Thyroid gland (tissue), 4 donors: ENCODE data around the gene ARMC2. TPM values are rescaled to one million over a fixed set of nuclear protein-coding genes. Genes with fewer than 3 reads are reported as not detected.

Experiments
- DNase-seq, 2 donors: peaks; one replicate each; pipeline ENCODE4 v3.0.0-alpha.2; 2019
- H3K27ac ChIP-seq, 3 donors: fragments of 200-600 bp; sonication (generic); 1 replicate in 2 of 3; 2 replicates in 1 of 3; pipeline ENCODE4 v1.5.1; 2016 to 2019; ENCODE audit warnings: mild to moderate bottlenecking in 1 of 3, moderate library complexity in 1 of 3
- H3K27me3 ChIP-seq: fragments of 200-600 bp; sonication (generic); one replicate; pipeline ENCODE4 v1.5.1; 2019
- H3K36me3 ChIP-seq, 2 donors: fragments of 200-600 bp; sonication (generic); one replicate each; pipeline ENCODE4 v1.5.1; 2016 to 2019
- H3K4me1 ChIP-seq, 2 donors: fragments of 200-600 bp; sonication (generic); one replicate each; pipeline ENCODE4 v1.5.1; 2017 to 2019
- H3K4me3 ChIP-seq, 3 donors: fragments of 200-600 bp; sonication (generic); replicated peaks in 1 of 3; 1 replicate in 2 of 3; 2 replicates in 1 of 3; pipeline ENCODE4 v1.5.1; 2016; ENCODE audit warnings: mild to moderate bottlenecking in 1 of 3
- H3K9me3 ChIP-seq: fragments of 200-600 bp; sonication (generic); one replicate; pipeline ENCODE4 v1.5.1; 2017
- POLR2A ChIP-seq, 2 donors: fragments of 450-650 bp; IDR thresholded peaks; one replicate each; pipeline ENCODE4 v1.6.1; 2017; ENCODE audit warnings: antibody characterized with exemption in 2 of 2, mild to moderate bottlenecking in 2 of 2, moderate library complexity in 1 of 2
- WGBS, 2 donors: methylation state at CpG; one replicate each; pipeline ENCODE4 v1.1.5; 2017; 5-methylcytosine and 5-hydroxymethylcytosine counted together
- intact Hi-C: fragments of 100-400 bp; cut with DNase I; formaldehyde crosslinking; loops from one replicate; pipeline ENCODE4 v1.15.1; 2023
- total RNA-seq, 4 donors: library from RNA; depleted of rRNA; stranded (reverse); fragments of >200 nt; gene quantifications; one replicate each; pipeline ENCODE4 v1.2.3, GENCODE V29; 2016
- TF ChIP-seq, protein P1 (sequence below), 6 experiments: fragments of 200-600 bp in 3 of 6; fragments of 450-650 bp in 3 of 6; sonication (generic) in 3 of 6; IDR thresholded peaks; one replicate each; pipeline ENCODE4 v1.5.1; 2016 to 2019; ENCODE audit warnings: antibody characterized with exemption in 6 of 6, mild to moderate bottlenecking in 2 of 6, inconsistent platforms in 1 of 6, moderate library complexity in 1 of 6

Gene ARMC2
- total RNA-seq, 4 donors from 2014 or later: 5.2 to 9.3 (median 6.9) TPM

DNA sequence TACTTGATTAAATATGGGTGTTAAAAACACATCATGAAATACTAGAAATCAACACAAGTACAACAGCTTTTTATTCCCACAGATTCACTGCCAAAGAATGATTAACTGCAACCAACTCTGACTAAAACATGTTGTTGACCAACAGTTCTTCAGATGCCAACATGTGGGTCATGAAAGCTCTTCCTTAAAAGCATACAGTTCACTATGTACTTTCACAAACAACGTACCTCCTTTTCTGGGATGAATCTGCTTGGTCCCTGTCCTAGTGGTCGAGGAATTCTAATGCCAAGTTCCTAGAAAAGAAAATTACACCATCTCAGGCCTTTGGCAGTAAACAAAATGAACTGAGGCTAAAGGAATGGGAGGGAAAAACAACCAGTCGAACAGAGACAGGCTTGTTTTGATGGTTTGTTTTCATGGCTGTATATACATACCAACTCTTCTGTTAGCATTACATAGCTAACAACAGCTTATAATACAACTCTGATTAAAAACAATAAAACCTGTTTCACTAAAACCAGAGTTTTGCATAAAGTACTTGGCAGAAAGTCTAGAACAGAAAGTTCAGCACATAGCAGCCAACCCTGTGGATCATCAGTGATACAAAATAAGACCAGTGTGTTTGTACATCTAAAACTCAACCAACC lies 154.0 kb downstream of the ARMC2 start:
- Histone ChIP-seq H3K4me3 (no peak overlapping the region), H3K36me3 (peaks cover 7 to 22% of the 10 kb centered on the region in 2 donors), H3K4me1 (peaks cover 50 to 59% of the 10 kb centered on the region in 2 donors), H3K9me3 (no peaks in the 10 kb centered on the region), H3K27ac (peak overlapping the region; percentile 23 to 77 (median 55)), H3K27me3 (no peaks in the 10 kb centered on the region)
- 42 to 44% methylated on average over 3 of the region's 3 CpGs for WGBS, 2 donors
- no peak for TF ChIP-seq POLR2A (IDR thresholded peaks at IDR 0.05)
- TF ChIP-seq, protein P1, sequence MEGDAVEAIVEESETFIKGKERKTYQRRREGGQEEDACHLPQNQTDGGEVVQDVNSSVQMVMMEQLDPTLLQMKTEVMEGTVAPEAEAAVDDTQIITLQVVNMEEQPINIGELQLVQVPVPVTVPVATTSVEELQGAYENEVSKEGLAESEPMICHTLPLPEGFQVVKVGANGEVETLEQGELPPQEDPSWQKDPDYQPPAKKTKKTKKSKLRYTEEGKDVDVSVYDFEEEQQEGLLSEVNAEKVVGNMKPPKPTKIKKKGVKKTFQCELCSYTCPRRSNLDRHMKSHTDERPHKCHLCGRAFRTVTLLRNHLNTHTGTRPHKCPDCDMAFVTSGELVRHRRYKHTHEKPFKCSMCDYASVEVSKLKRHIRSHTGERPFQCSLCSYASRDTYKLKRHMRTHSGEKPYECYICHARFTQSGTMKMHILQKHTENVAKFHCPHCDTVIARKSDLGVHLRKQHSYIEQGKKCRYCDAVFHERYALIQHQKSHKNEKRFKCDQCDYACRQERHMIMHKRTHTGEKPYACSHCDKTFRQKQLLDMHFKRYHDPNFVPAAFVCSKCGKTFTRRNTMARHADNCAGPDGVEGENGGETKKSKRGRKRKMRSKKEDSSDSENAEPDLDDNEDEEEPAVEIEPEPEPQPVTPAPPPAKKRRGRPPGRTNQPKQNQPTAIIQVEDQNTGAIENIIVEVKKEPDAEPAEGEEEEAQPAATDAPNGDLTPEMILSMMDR (IDR thresholded peaks at IDR 0.05): no peak
- intact Hi-C loops: loop anchor here (10.0 kb wide), 1 partner anchor 47 kb away; no protein-coding TSS in a partner anchor
- no peak for DNase-seq

DNA sequence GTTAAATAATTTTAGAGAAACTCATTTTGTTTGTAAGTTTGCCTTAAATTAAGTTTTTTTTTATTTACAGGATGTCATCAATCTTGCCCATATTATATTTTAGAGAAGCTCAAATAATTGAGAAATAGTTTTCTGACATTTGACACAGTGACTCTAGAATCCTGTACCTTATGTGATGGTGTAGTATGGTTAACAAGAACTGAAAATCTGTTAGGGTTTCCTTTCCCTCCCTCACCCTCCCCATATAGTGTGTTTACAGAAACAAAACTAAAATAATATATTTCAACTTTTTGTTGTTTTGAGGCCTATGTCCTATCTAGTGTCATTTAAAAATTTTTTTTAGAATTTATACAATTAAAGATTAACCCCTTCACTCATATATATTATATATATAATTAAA lies 154.7 kb downstream of the ARMC2 start:
- Histone ChIP-seq H3K27ac (peak overlapping the region; percentile 33 to 77 (median 55)), H3K4me1 (peaks cover 54 to 60% of the 10 kb centered on the region in 2 donors), H3K36me3 (peaks cover 4 to 22% of the 10 kb centered on the region in 2 donors), H3K27me3 (no peaks in the 10 kb centered on the region), H3K9me3 (no peaks in the 10 kb centered on the region), H3K4me3 (no peak overlapping the region)
- intact Hi-C loops: loop anchor here (10.0 kb wide), 1 partner anchor 48 kb away; no protein-coding TSS in a partner anchor
- TF ChIP-seq POLR2A (IDR thresholded peaks at IDR 0.05): no peak
- TF ChIP-seq, protein P1 (IDR thresholded peaks at IDR 0.05): no peak
- DNase-seq: no peak

DNA sequence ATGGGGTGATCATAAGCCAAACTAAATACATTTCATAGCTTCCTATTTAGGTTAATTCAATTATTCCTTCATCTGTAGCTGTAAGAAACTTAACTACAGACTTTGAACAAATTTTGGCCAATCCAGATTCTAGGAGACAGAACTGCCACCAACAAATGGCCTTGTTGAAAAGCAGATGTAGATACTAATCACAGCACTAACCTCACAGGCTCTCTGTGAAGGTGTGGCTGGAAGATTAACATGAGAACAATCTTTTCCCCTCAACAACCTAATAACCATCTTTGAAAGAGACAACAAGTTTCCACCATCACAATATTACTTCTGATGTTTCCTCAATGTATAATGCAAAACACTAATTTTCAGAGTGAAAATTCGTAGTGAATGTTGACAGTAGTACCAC lies 158.6 kb downstream of the ARMC2 start:
- Histone ChIP-seq H3K4me1 (peaks cover 58 to 64% of the 10 kb centered on the region in 2 donors), H3K4me3 (no peak overlapping the region), H3K27me3 (no peaks in the 10 kb centered on the region), H3K36me3 (no peaks in the 10 kb centered on the region), H3K9me3 (no peaks in the 10 kb centered on the region), H3K27ac (peak overlapping the region in 2 of 3 donors; percentile 97 to 100)
- WGBS, 2 donors: 65 to 71% methylated on average over 1 of the region's 1 CpG
- DNase-seq: no peak
- intact Hi-C loops: loop anchor here (10.0 kb wide), 1 partner anchor 52 kb away; no protein-coding TSS in a partner anchor
- TF ChIP-seq, protein P1 (IDR thresholded peaks at IDR 0.05): no peak
- no peak for TF ChIP-seq POLR2A (IDR thresholded peaks at IDR 0.05)

DNA sequence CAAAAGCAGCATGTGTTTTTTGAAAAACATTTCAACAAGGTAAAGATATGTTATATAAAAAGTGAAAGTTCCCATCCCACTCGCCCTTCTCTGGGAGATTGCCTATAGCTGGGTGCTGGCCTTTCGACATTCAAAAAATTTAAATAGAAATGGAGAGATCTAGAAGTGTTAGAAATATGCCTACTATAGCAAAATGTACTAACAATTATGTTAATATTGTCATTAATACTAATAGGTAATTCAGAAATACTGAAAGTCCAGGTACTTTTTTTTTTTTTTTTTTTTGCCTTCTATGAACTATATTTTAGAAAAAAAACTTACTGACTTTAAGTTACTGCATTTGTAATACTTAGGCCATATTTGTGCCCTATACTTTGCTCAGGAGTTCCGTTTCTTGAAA lies 159.3 kb downstream of the ARMC2 start:
- no peaks in the 10 kb centered on the region for H3K9me3 ChIP-seq
- WGBS, 2 donors: 74 to 76% methylated on average over 3 of the region's 3 CpGs
- intact Hi-C loops: loop anchor here (10.0 kb wide), 1 partner anchor 53 kb away; no protein-coding TSS in a partner anchor
- peak overlapping the region; percentile 92 to 100 (median 97) for H3K27ac ChIP-seq
- DNase-seq: no peak
- peak overlapping the region in 1 of 3 donors; percentile 43 for H3K4me3 ChIP-seq
- TF ChIP-seq, protein P1 (IDR thresholded peaks at IDR 0.05): no peak
- no peak for TF ChIP-seq POLR2A (IDR thresholded peaks at IDR 0.05)
- H3K27me3 ChIP-seq: no peaks in the 10 kb centered on the region
- H3K4me1 ChIP-seq: peaks cover 57 to 65% of the 10 kb centered on the region in 2 donors
- H3K36me3 ChIP-seq: no peaks in the 10 kb centered on the region

DNA sequence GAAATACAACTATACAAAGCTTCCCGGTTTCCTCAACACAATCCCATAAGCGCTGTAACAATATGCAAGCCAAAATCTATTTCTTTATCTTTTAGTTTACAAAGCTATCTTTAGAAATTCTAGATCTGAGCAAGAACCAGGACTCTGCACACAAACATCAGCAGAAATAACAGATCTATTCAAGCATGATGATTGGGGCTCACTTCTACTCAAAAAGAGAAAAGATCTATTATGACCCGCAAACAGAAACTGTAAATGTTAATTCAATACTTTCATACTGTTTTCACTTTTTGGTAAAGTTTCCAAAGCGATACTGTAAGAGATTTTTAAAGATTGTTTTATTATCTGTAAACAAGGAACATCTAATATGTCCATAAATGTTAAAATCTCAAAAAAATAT lies 159.8 kb downstream of the ARMC2 start:
- Histone ChIP-seq H3K9me3 (no peaks in the 10 kb centered on the region), H3K27me3 (no peaks in the 10 kb centered on the region), H3K27ac (peak overlapping the region; percentile 92 to 100 (median 97)), H3K36me3 (no peaks in the 10 kb centered on the region), H3K4me1 (peaks cover 54 to 65% of the 10 kb centered on the region in 2 donors), H3K4me3 (peak overlapping the region; percentile 43 to 83 (median 67))
- TF ChIP-seq, protein P1 (IDR thresholded peaks at IDR 0.05): no peak
- no peak for TF ChIP-seq POLR2A (IDR thresholded peaks at IDR 0.05)
- WGBS, 2 donors: 26 to 36% methylated on average over 4 of the region's 4 CpGs
- intact Hi-C loops: loop anchor here (10.0 kb wide), 1 partner anchor 53 kb away; no protein-coding TSS in a partner anchor
- no peak for DNase-seq
